ENCODE results near the gene TMX2. TPM values are rescaled to one million over a fixed set of nuclear protein-coding genes. Genes with fewer than 3 reads are reported as not detected.

The TMX2 gene
- total RNA-seq, 1 experiment from 2014 or later: 93.9 TPM

DNA sequence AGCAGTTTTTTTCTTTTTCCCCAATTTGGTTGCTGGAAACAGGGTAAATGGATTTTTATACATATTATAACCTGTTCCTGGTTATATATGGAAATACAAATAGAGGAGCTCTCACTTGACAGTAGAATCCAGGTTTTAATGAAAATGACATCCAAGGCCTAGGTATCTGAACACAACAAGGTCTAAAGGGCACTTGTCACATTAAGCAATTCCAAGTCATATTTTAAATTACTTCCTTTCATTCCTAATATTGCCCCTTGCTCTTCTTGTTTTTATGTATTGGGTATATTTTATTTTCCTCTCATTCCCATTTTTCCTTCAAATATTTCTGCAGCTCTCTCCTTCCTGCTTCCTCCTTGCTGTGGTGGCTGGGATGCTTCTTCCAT lies 76.3 kb downstream of the TMX2 start:
- Histone ChIP-seq H3K79me2 (ENCODE audit: insufficient read depth, low read length) (peaks cover 100% of the 10 kb centered on the region), H3K4me1 (ENCODE audit: control insufficient read depth in 1 of 2, insufficient read depth in 2 of 2, low read length in 2 of 2) (peaks cover 73 to 97% of the 10 kb centered on the region in 2 experiments), H2AFZ (ENCODE audit: low read depth, low read length, poor library complexity, severe bottlenecking) (no peak overlapping the region), H3K9me2 (ENCODE audit: insufficient read depth) (no peaks in the 10 kb centered on the region), H3K27ac (ENCODE audit: low read depth, low read length) (no peak overlapping the region), H3K9ac (ENCODE audit: low read length) (no peak overlapping the region), H3K36me3 (ENCODE audit: control insufficient read depth in 1 of 2, insufficient read depth in 2 of 2, low read length in 2 of 2) (peaks cover 0 to 3% of the 10 kb centered on the region in 2 experiments; a peak in 2 of 4 replicates), H3K4me2 (ENCODE audit: low read length) (0 out of 2 replicates have a peak overlapping the region, but pooled peaks have one; percentile 6), H4K20me1 (ENCODE audit: insufficient read depth) (no peaks in the 10 kb centered on the region), H3K27me3 (ENCODE audit: insufficient read depth, low read length) (no peaks in the 10 kb centered on the region), H3K9me3 (ENCODE audit: control insufficient read depth in 1 of 2, insufficient read depth in 1 of 2, low read depth in 1 of 2, low read length in 2 of 2) (no peaks in the 10 kb centered on the region), H3K4me3 (replicated peaks in 1 of 2; ENCODE audit: low read depth in 1 of 2, low read length in 2 of 2) (no peak overlapping the region)
- CTCF ChIA-PET: no interaction called here
- RAD21 ChIA-PET (ENCODE audit: low non-redundant PET in 1 of 2, low total read pairs in 2 of 2, uncharacterized antibody in 2 of 2, unreplicated experiment in 2 of 2): no interaction called here
- no peak for TF ChIP-seq SIN3A (IDR thresholded peaks at IDR 0.05; ENCODE audit: low read depth)
- TF ChIP-seq SRF (IDR thresholded peaks at IDR 0.05; ENCODE audit: low read depth): no peak
- TF ChIP-seq ATF3 (IDR thresholded peaks at IDR 0.05): no peak
- TF ChIP-seq EZH2 (IDR thresholded peaks at IDR 0.05): no peak
- no peak for TF ChIP-seq POLR2AphosphoS5 (IDR thresholded peaks at IDR 0.05; ENCODE audit: low read depth, low read length)
- no peak for TF ChIP-seq SP1 (IDR thresholded peaks at IDR 0.05; ENCODE audit: low read depth)
- TF ChIP-seq, protein P1, sequence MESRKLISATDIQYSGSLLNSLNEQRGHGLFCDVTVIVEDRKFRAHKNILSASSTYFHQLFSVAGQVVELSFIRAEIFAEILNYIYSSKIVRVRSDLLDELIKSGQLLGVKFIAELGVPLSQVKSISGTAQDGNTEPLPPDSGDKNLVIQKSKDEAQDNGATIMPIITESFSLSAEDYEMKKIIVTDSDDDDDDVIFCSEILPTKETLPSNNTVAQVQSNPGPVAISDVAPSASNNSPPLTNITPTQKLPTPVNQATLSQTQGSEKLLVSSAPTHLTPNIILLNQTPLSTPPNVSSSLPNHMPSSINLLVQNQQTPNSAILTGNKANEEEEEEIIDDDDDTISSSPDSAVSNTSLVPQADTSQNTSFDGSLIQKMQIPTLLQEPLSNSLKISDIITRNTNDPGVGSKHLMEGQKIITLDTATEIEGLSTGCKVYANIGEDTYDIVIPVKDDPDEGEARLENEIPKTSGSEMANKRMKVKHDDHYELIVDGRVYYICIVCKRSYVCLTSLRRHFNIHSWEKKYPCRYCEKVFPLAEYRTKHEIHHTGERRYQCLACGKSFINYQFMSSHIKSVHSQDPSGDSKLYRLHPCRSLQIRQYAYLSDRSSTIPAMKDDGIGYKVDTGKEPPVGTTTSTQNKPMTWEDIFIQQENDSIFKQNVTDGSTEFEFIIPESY (IDR thresholded peaks at IDR 0.05; ENCODE audit: extremely low read depth, insufficient replicate concordance, low read length): no peak
- TF ChIP-seq POLR2A (IDR thresholded peaks at IDR 0.05; ENCODE audit: borderline replicate concordance, extremely low read depth, insufficient read depth, insufficient read length): no peak
- no peak for TF ChIP-seq EZH2phosphoT487 (IDR thresholded peaks at IDR 0.05; ENCODE audit: borderline replicate concordance)
- TF ChIP-seq ZNF274 (IDR thresholded peaks at IDR 0.05; ENCODE audit: low read depth, low read length): no peak
- no peak for TF ChIP-seq FOSL1 (IDR thresholded peaks at IDR 0.05; ENCODE audit: low read depth)
- POLR2A ChIA-PET: interaction anchor here (1.1 kb wide), 1 partner anchor 10 kb away, joined by 5 read pairs; no protein-coding TSS in a partner anchor
- no peak for ATAC-seq
- DNase-seq (ENCODE audit: low read depth, low spot score): no peak
- no TSS peak for BruUV-seq (replicated peaks)
- intact Hi-C loops (cut with micrococcal nuclease): no loop called here

Other genes with a start within 250 kb of the TMX2 start
- 11.8 TPM for gene SLC43A1, start 196.9 kb upstream of the TMX2 start, total RNA-seq (2021; ENCODE audit: unreplicated experiment)
- gene TIMM10, start 181.8 kb upstream of the TMX2 start, total RNA-seq (2021; ENCODE audit: unreplicated experiment): 65.6 TPM
- gene SMTNL1, start 175.0 kb upstream of the TMX2 start, total RNA-seq (2021; ENCODE audit: unreplicated experiment): not detected
- 24.8 TPM for gene UBE2L6, start 144.9 kb upstream of the TMX2 start, total RNA-seq (2021; ENCODE audit: unreplicated experiment)
- gene SERPING1, start 114.9 kb upstream of the TMX2 start, total RNA-seq (2021; ENCODE audit: unreplicated experiment): 3.4 TPM
- 0.32 TPM for gene YPEL4, start 62.7 kb upstream of the TMX2 start, total RNA-seq (2021; ENCODE audit: unreplicated experiment)
- gene CLP1, start 54.8 kb upstream of the TMX2 start, total RNA-seq (2021; ENCODE audit: unreplicated experiment): 17.7 TPM
- gene ZDHHC5, start 44.5 kb upstream of the TMX2 start, total RNA-seq (2021; ENCODE audit: unreplicated experiment): 64.1 TPM
- 18.0 TPM for gene MED19, start 378 bp upstream of the TMX2 start, total RNA-seq (2021; ENCODE audit: unreplicated experiment)
- 194 TPM for gene SELENOH, start 28.9 kb downstream of the TMX2 start, total RNA-seq (2021; ENCODE audit: unreplicated experiment)
- gene BTBD18, start 39.2 kb downstream of the TMX2 start, total RNA-seq (2021; ENCODE audit: unreplicated experiment): not detected
- gene CTNND1, start 49.2 kb downstream of the TMX2 start, total RNA-seq (2021; ENCODE audit: unreplicated experiment): 157 TPM